ENCODE measurements around the gene CD180. TPM values are rescaled to one million over a fixed set of nuclear protein-coding genes. Genes with fewer than 3 reads are reported as not detected.

The CD180 gene
- total and polyA plus RNA-seq, 2 donors (not counting 1 experiment from before 2014, with no cell fraction given) = 0.28 TPM; not detected in 1

GRCh38 chr5:67188274-67189078, 8.1 kb downstream of the CD180 start:
- Histone ChIP-seq H3K27me3 (ENCODE audit: control insufficient read depth, insufficient read depth, low read length) (no peaks in the 10 kb centered on the region), H3K9me3 (ENCODE audit: control insufficient read depth, insufficient read depth, low read depth, low read length) (no peaks in the 10 kb centered on the region), H3K79me2 (ENCODE audit: control insufficient read depth, insufficient read depth, low read length) (no peaks in the 10 kb centered on the region), H2AFZ (ENCODE audit: low read length) (no peak overlapping the region), H3K36me3 (ENCODE audit: control insufficient read depth, insufficient read depth, low read length) (no peaks in the 10 kb centered on the region), H4K20me1 (ENCODE audit: control insufficient read depth, extremely low read depth, insufficient read depth, low read length) (no peaks in the 10 kb centered on the region), H3K4me3 (replicated peaks in 1 of 4; ENCODE audit: control extremely low read depth in 1 of 4, insufficient read depth in 1 of 4, low read depth in 3 of 4, low read length in 4 of 4) (no peak overlapping the region), H3K4me1 (ENCODE audit: control insufficient read depth, extremely low read depth, insufficient read depth, low read length) (no peaks in the 10 kb centered on the region), H3K4me2 (ENCODE audit: extremely low read depth, insufficient read depth, low read length) (no peak overlapping the region), H3K27ac (ENCODE audit: insufficient read depth, low read length) (no peak overlapping the region), H3K9ac (ENCODE audit: insufficient read depth, low read length) (no peak overlapping the region)
- no peak for DNase-seq (ENCODE audit: low read depth in 2 of 2)
- TF ChIP-seq EZH2 (IDR thresholded peaks at IDR 0.05; ENCODE audit: low read length, missing control alignments) = no peak
- no peak for TF ChIP-seq CTCF (conservative IDR thresholded peaks at IDR 0.05 in 1 of 2, IDR thresholded peaks at IDR 0.05 in 1 of 2; ENCODE audit: low read depth in 1 of 2, low read length in 2 of 2)

- no peak overlapping the region for H3K9ac ChIP-seq (ENCODE audit: insufficient read depth, low read length)
- no peaks in the 10 kb centered on the region for H3K79me2 ChIP-seq (ENCODE audit: control insufficient read depth, insufficient read depth, low read length)
- no peak overlapping the region for H3K27ac ChIP-seq (ENCODE audit: insufficient read depth, low read length)
- DNase-seq (ENCODE audit: low read depth in 2 of 2) = no peak
- no peaks in the 10 kb centered on the region for H3K27me3 ChIP-seq (ENCODE audit: control insufficient read depth, insufficient read depth, low read length)
- no peaks in the 10 kb centered on the region for H4K20me1 ChIP-seq (ENCODE audit: control insufficient read depth, extremely low read depth, insufficient read depth, low read length)
- TF ChIP-seq EZH2 (IDR thresholded peaks at IDR 0.05; ENCODE audit: low read length, missing control alignments) (no peak), CTCF (conservative IDR thresholded peaks at IDR 0.05 in 1 of 2, IDR thresholded peaks at IDR 0.05 in 1 of 2; ENCODE audit: low read depth in 1 of 2, low read length in 2 of 2) (no peak)
- no peak overlapping the region for H3K4me3 ChIP-seq (replicated peaks in 1 of 4; ENCODE audit: control extremely low read depth in 1 of 4, insufficient read depth in 1 of 4, low read depth in 3 of 4, low read length in 4 of 4)
- H2AFZ ChIP-seq (ENCODE audit: low read length) = no peak overlapping the region
- H3K4me1 ChIP-seq (ENCODE audit: control insufficient read depth, extremely low read depth, insufficient read depth, low read length) = peaks cover 3% of the 10 kb centered on the region
- H3K4me2 ChIP-seq (ENCODE audit: extremely low read depth, insufficient read depth, low read length) = no peak overlapping the region
- no peaks in the 10 kb centered on the region for H3K9me3 ChIP-seq (ENCODE audit: control insufficient read depth, insufficient read depth, low read depth, low read length)
- no peaks in the 10 kb centered on the region for H3K36me3 ChIP-seq (ENCODE audit: control insufficient read depth, insufficient read depth, low read length)
Measured at GRCh38 chr5:67187006-67187715, 9.4 kb downstream of the CD180 start.

GRCh38 chr5:67183859-67184258, 12.7 kb downstream of the CD180 start:
- no peak overlapping the region for H3K4me3 ChIP-seq (replicated peaks in 1 of 4; ENCODE audit: control extremely low read depth in 1 of 4, insufficient read depth in 1 of 4, low read depth in 3 of 4, low read length in 4 of 4)

More at GRCh38 chr5:67183859-67184258, 12.7 kb downstream of the CD180 start:
- Histone ChIP-seq H2AFZ (ENCODE audit: low read length) (no peak overlapping the region), H3K9me3 (ENCODE audit: control insufficient read depth, insufficient read depth, low read depth, low read length) (no peaks in the 10 kb centered on the region), H3K27ac (ENCODE audit: insufficient read depth, low read length) (no peak overlapping the region), H3K4me1 (ENCODE audit: control insufficient read depth, extremely low read depth, insufficient read depth, low read length) (peaks cover 3% of the 10 kb centered on the region), H3K36me3 (ENCODE audit: control insufficient read depth, insufficient read depth, low read length) (no peaks in the 10 kb centered on the region), H3K4me2 (ENCODE audit: extremely low read depth, insufficient read depth, low read length) (no peak overlapping the region), H4K20me1 (ENCODE audit: control insufficient read depth, extremely low read depth, insufficient read depth, low read length) (no peaks in the 10 kb centered on the region), H3K9ac (ENCODE audit: insufficient read depth, low read length) (no peak overlapping the region), H3K79me2 (ENCODE audit: control insufficient read depth, insufficient read depth, low read length) (no peaks in the 10 kb centered on the region), H3K27me3 (ENCODE audit: control insufficient read depth, insufficient read depth, low read length) (no peaks in the 10 kb centered on the region)
- no peak for TF ChIP-seq CTCF (conservative IDR thresholded peaks at IDR 0.05 in 1 of 2, IDR thresholded peaks at IDR 0.05 in 1 of 2; ENCODE audit: low read depth in 1 of 2, low read length in 2 of 2)
- no peak for TF ChIP-seq EZH2 (IDR thresholded peaks at IDR 0.05; ENCODE audit: low read length, missing control alignments)
- no peak for DNase-seq (ENCODE audit: low read depth in 2 of 2)
